GM12878 (cell line): ENCODE results near the gene TDRD3. TPM values are rescaled to one million over a fixed set of nuclear protein-coding genes. Genes with fewer than 3 reads are reported as not detected.

Source experiments
- ATAC-seq: fragments of 200-7000 bp; cut with Tn5 transposase; 3 replicates; pipeline ENCODE4 v1.9.1; 2020; ENCODE audit warnings: mild to moderate bottlenecking, moderate library complexity
- BruUV-seq: library from RNA; stranded (reverse); fragments of 400-500 nt; replicated peaks from 2 replicates; lab custom pipeline; 2021; lab: Mats Ljungman, UMichigan
- CTCF ChIA-PET: fragments of 300-600 bp; sonication (Branson Sonifier 250); formaldehyde crosslinking; extraction: SDS; loops from one replicate; lab custom pipeline; 2021; ENCODE audit warnings: inconsistent platforms; lab: Yijun Ruan, JAX
- POLR2A ChIA-PET: fragments of 350-600 bp; formaldehyde crosslinking; extraction: SDS; loops from one replicate; lab custom pipeline; 2021; ENCODE audit warnings: inconsistent platforms; lab: Charles Lee
- RAD21 ChIA-PET: fragments of 300-600 bp; sonication (Branson Sonifier 250); formaldehyde crosslinking; loops from one replicate; lab custom pipeline; 2023; ENCODE audit warnings: antibody characterized with exemption; ENCODE audit not compliant: unreplicated experiment; lab: Charles Lee
- SMC1A ChIA-PET: fragments of 300-600 bp; sonication (Branson Sonifier 250); formaldehyde crosslinking; loops from one replicate; lab custom pipeline; 2023; ENCODE audit not compliant: unreplicated experiment, uncharacterized antibody; lab: Charles Lee
- DNase-seq: peaks from one replicate; pipeline ENCODE4 v3.0.0-alpha.2; 2011; ENCODE audit warnings: low read depth, low spot score
- FAIRE-seq: peaks from 3 replicates; lab custom pipeline; 2011; peaks lifted over from hg19 to GRCh38; lab: Jason Lieb, UNC
- H2AFZ ChIP-seq: 2 replicates; pipeline ENCODE4 v1.6.0; 2011; ENCODE audit warnings: low read depth, low read length, control low read depth; ENCODE audit not compliant: control insufficient read depth
- H3K27ac ChIP-seq: 2 replicates; pipeline ENCODE4 v1.5.1; 2011; ENCODE audit warnings: control low read depth; ENCODE audit not compliant: control insufficient read depth, insufficient read depth
- H3K27me3 ChIP-seq, 2 experiments: replicated peaks in 1 of 2; 2 replicates each; pipeline versions ENCODE4 v1.6.0 to v1.6.1; 2011; ENCODE audit warnings: low read length in 1 of 2; ENCODE audit not compliant: control insufficient read depth in 2 of 2, insufficient read depth in 2 of 2
- H3K36me3 ChIP-seq, 2 experiments: 2 replicates each; pipeline ENCODE4 v1.5.1; 2011; ENCODE audit warnings: low read length in 1 of 2; ENCODE audit not compliant: control insufficient read depth in 2 of 2, insufficient read depth in 2 of 2
- H3K4me1 ChIP-seq: 2 replicates; pipeline ENCODE4 v1.6.1; 2011; ENCODE audit warnings: mild to moderate bottlenecking, low read length, moderate library complexity, mixed read lengths; ENCODE audit not compliant: control insufficient read depth, insufficient read depth
- H3K4me2 ChIP-seq: 2 replicates; pipeline ENCODE4 v1.6.0; 2011; ENCODE audit warnings: control low read depth; ENCODE audit not compliant: control insufficient read depth, insufficient read depth
- H3K4me3 ChIP-seq: fragments of 200-600 bp; sonication (generic); 2 replicates; pipeline ENCODE4 v1.5.1; 2016
- H3K79me2 ChIP-seq: 2 replicates; pipeline ENCODE4 v1.6.0; 2011; ENCODE audit warnings: low read length; ENCODE audit not compliant: control insufficient read depth, insufficient read depth
- H3K9ac ChIP-seq: 2 replicates; pipeline ENCODE4 v1.8.0; 2011; ENCODE audit warnings: low read length, control low read depth, mixed read lengths; ENCODE audit not compliant: control insufficient read depth, insufficient read depth
- H3K9me3 ChIP-seq: replicated peaks from 3 replicates; pipeline ENCODE4 v1.5.1; 2011; ENCODE audit warnings: mild to moderate bottlenecking, low read length; ENCODE audit not compliant: control insufficient read depth, insufficient read depth
- H4K20me1 ChIP-seq: 2 replicates; pipeline ENCODE4 v1.6.0; 2011; ENCODE audit not compliant: control insufficient read depth, insufficient read depth
- BCL3 ChIP-seq: IDR thresholded peaks from 2 replicates; pipeline ENCODE4 v1.6.1; 2011; ENCODE audit warnings: borderline replicate concordance, low read depth, mild to moderate bottlenecking, moderate library complexity, low read length; ENCODE audit not compliant: insufficient read depth, poor library complexity, severe bottlenecking
- MYC ChIP-seq: IDR thresholded peaks from 2 replicates; pipeline ENCODE4 v1.6.1; 2011; ENCODE audit warnings: mild to moderate bottlenecking, low read length, moderate library complexity, inconsistent platforms; ENCODE audit not compliant: insufficient read depth, insufficient replicate concordance, insufficient read length, severe bottlenecking
- NR2C2 ChIP-seq: IDR thresholded peaks from 2 replicates; pipeline ENCODE4 v1.6.1; 2011; ENCODE audit warnings: borderline replicate concordance, low read depth; ENCODE audit not compliant: control insufficient read depth, insufficient read length
- RAD51 ChIP-seq: fragments of 450-650 bp; IDR thresholded peaks from 2 replicates; pipeline ENCODE4 v1.6.1; 2016; ENCODE audit warnings: moderate library complexity, mild to moderate bottlenecking, inconsistent platforms
- SIN3A ChIP-seq: IDR thresholded peaks from 2 replicates; pipeline ENCODE4 v1.6.1; 2012; ENCODE audit warnings: low read depth, low read length, improper control_type of control experiment
- SIX5 ChIP-seq: IDR thresholded peaks from 2 replicates; pipeline ENCODE4 v1.6.1; 2011; ENCODE audit warnings: mild to moderate bottlenecking, low read depth, low read length, moderate library complexity; ENCODE audit not compliant: severe bottlenecking
- SMAD1 ChIP-seq: fragments of 450-650 bp; IDR thresholded peaks from 2 replicates; pipeline ENCODE4 v1.6.1; 2018; ENCODE audit warnings: mild to moderate bottlenecking, low read depth; ENCODE audit not compliant: partially characterized antibody
- SMC3 ChIP-seq: IDR thresholded peaks from 2 replicates; pipeline ENCODE4 v1.6.1; 2011; ENCODE audit warnings: low read length, improper control_type of control experiment, borderline replicate concordance
- STAT1 ChIP-seq: fragments of 450-650 bp; conservative IDR thresholded peaks from 2 replicates; pipeline ENCODE4 v1.6.1; 2014; ENCODE audit warnings: antibody characterized with exemption, mild to moderate bottlenecking
- TAF1 ChIP-seq: IDR thresholded peaks from 2 replicates; pipeline ENCODE4 v1.6.1; 2011; ENCODE audit warnings: mild to moderate bottlenecking, low read depth, low read length, borderline replicate concordance
- USF2 ChIP-seq: IDR thresholded peaks from 2 replicates; pipeline ENCODE4 v1.6.1; 2011; ENCODE audit warnings: low read depth, low read length, improper control_type of control experiment, borderline replicate concordance
- WRNIP1 ChIP-seq: IDR thresholded peaks from 2 replicates; pipeline ENCODE4 v1.6.1; 2011; ENCODE audit warnings: low read depth, low read length, improper control_type of control experiment, borderline replicate concordance
- YY1 ChIP-seq: IDR thresholded peaks from 2 replicates; pipeline ENCODE4 v1.6.1; 2011; ENCODE audit warnings: low read depth, mild to moderate bottlenecking, low read length
- ZBTB33 ChIP-seq: fragments of 450-650 bp; IDR thresholded peaks from 2 replicates; pipeline ENCODE4 v1.6.1; 2017; ENCODE audit warnings: mild to moderate bottlenecking
- ZNF274 ChIP-seq: IDR thresholded peaks from one replicate; pipeline ENCODE4 v1.8.0; 2011; ENCODE audit not compliant: insufficient read length, insufficient read depth
- ZNF622 ChIP-seq: fragments of 450-650 bp; IDR thresholded peaks from 2 replicates; pipeline ENCODE4 v1.6.1; 2017; ENCODE audit warnings: mild to moderate bottlenecking, inconsistent platforms
- WGBS: methylation state at CpG from one replicate; pipeline ENCODE4 v1.1.6; 2016; ENCODE audit warnings: low lambda C conversion rate; ENCODE audit not compliant: insufficient replicate concordance, insufficient coverage; ENCODE audit errors: missing lambda C conversion rate; 5-methylcytosine and 5-hydroxymethylcytosine counted together
- in situ Hi-C: fragments of 300-500 bp; cut with MboI; formaldehyde crosslinking; loops from 9 replicates; pipeline ENCODE4 v1.14.3; 2018; ENCODE audit warnings: mixed read lengths
- intact Hi-C: fragments of 100-400 bp; cut with micrococcal nuclease; formaldehyde crosslinking; loops from one replicate; pipeline ENCODE4 v1.14.2; 2022; ENCODE audit not compliant: unreplicated experiment
- polyA plus RNA-seq, 11 experiments: library from polyadenylated mRNA; depleted of rRNA in 4 of 11; unstranded in 6 of 11; stranded (reverse) in 5 of 11; fragments of >200 nt; fragmentation: Nextera tagmentation in 4 of 11; fragmentation: Illumina TruSeq in 1 of 11; extraction: Ambion mirVana in 4 of 11; extraction: Trizol in 1 of 11; gene quantifications; 1 replicate in 1 of 11; 2 replicates in 10 of 11; pipeline versions ENCODE4 v1.2.1 to v1.2.3, GENCODE V29; 2011 to 2016; ENCODE audit warnings: inconsistent platforms in 2 of 11, missing spikeins in 2 of 11, low read depth in 1 of 11
- total RNA-seq, 4 experiments: library from RNA; depleted of rRNA in 3 of 4; stranded (reverse); fragments of >200 nt in 3 of 4; fragmentation: Illumina TruSeq in 1 of 4; extraction: Trizol in 1 of 4; gene quantifications; 2 replicates each; pipeline versions ENCODE4 v1.2.1 to v1.2.3, GENCODE V29; 2013 to 2021

The TDRD3 gene
- total and polyA plus RNA-seq, 10 of the 15 experiments (the other 5 are each of a cell fraction or from before 2014, with no cell fraction given) = 8.4 to 27.9 (median 15.8) TPM

GRCh38 chr13:60392131-60392530 is 4.9 kb upstream of the TDRD3 start:
- no peaks in the 10 kb centered on the region for H3K27me3 ChIP-seq
- no peaks in the 10 kb centered on the region for H3K4me1 ChIP-seq
- no peak overlapping the region for H3K9ac ChIP-seq
- no TSS peak for BruUV-seq
- H3K4me2 ChIP-seq = no peak overlapping the region
- WGBS = 58% methylated on average over 3 of the region's 3 CpGs
- H3K4me3 ChIP-seq = no peak overlapping the region
- intact Hi-C loops = no loop called here
- no peaks in the 10 kb centered on the region for H4K20me1 ChIP-seq
- in situ Hi-C loops = no loop called here
- no peaks in the 10 kb centered on the region for H3K9me3 ChIP-seq
- no peak for TF ChIP-seq SMC3
- TF ChIP-seq TAF1 = no peak
- TF ChIP-seq SIX5 = no peak
- no peak for TF ChIP-seq NR2C2
- no peak for TF ChIP-seq STAT1
- no peak for TF ChIP-seq YY1
- TF ChIP-seq BCL3 = no peak
- TF ChIP-seq ZBTB33 = no peak
- TF ChIP-seq SIN3A = no peak
- no peak for TF ChIP-seq ZNF274
- no peak for TF ChIP-seq USF2
- TF ChIP-seq SMAD1 = no peak
- no peak for TF ChIP-seq MYC
- no peak for TF ChIP-seq ZNF622
- no peak for TF ChIP-seq WRNIP1
- no peak for TF ChIP-seq RAD51
- FAIRE-seq (no peak), DNase-seq (no peak), ATAC-seq (no peak)
- ChIA-PET POLR2A (interaction anchor here (0.6 to 1.0 kb wide), 2 partner anchors 39 to 125 kb away, joined by 3 to 5 read pairs; no protein-coding TSS in a partner anchor), RAD21 (interaction anchor here (0.6 to 3.2 kb wide), 5 partner anchors 36 to 782 kb away, joined by 3 to 15 read pairs (median 4); no protein-coding TSS in a partner anchor), SMC1A (interaction anchor here (0.6 to 1.6 kb wide), 4 partner anchors 23 to 75 kb away, joined by 3 to 6 read pairs (median 4); no protein-coding TSS in a partner anchor), CTCF (interaction anchor here (1.5 to 3.8 kb wide), 6 partner anchors 11 to 68 kb away, joined by 3 to 13 read pairs (median 6); no protein-coding TSS in a partner anchor)
- H2AFZ ChIP-seq = no peak overlapping the region
- no peaks in the 10 kb centered on the region for H3K36me3 ChIP-seq
- no peaks in the 10 kb centered on the region; the same call in 1 of the 2 replicates for H3K79me2 ChIP-seq
- H3K27ac ChIP-seq = no peak overlapping the region
